SU-DHL-6 (cell line): ENCODE measurements around the gene TXNRD2.

Experiments
- H2AFZ ChIP-seq: fragments of 200-600 bp; sonication (generic); 2 replicates; pipeline ENCODE4 v1.6.1; 2014; ENCODE audit warnings: low read depth, mild to moderate bottlenecking, moderate library complexity, mixed read lengths, antibody characterized with exemption, low read length; ENCODE audit not compliant: severe bottlenecking
- H3F3A ChIP-seq: fragments of 200-600 bp; shearing (Covaris generic); 2 replicates; pipeline ENCODE4 v1.6.0; 2016; ENCODE audit warnings: antibody characterized with exemption, mild to moderate bottlenecking; ENCODE audit not compliant: insufficient read depth
- H3K27ac ChIP-seq: fragments of 200-600 bp; sonication (generic); 2 replicates; pipeline ENCODE4 v1.5.1; 2016; ENCODE audit warnings: low read depth, mild to moderate bottlenecking, low read length, moderate library complexity, mixed read lengths
- H3K27me3 ChIP-seq: fragments of 200-600 bp; sonication (generic), shearing (Covaris generic); 2 replicates; pipeline ENCODE4 v1.6.0; 2014; ENCODE audit warnings: mild to moderate bottlenecking, low read length
- H3K36me3 ChIP-seq: fragments of 200-600 bp; sonication (generic); 2 replicates; pipeline ENCODE4 v1.6.1; 2014; ENCODE audit warnings: mild to moderate bottlenecking, low read length, mixed read lengths
- H3K4me2 ChIP-seq: fragments of 300-600, 200-600 bp; shearing (Covaris generic), sonication (generic); 2 replicates; pipeline ENCODE4 v1.6.0; 2014; ENCODE audit warnings: low read length, low read depth, mild to moderate bottlenecking; ENCODE audit not compliant: poor library complexity, severe bottlenecking
- H3K4me3 ChIP-seq: fragments of 200-600 bp; sonication (generic); 2 replicates; pipeline ENCODE4 v1.5.1; 2014; ENCODE audit warnings: antibody characterized with exemption, low read length, mild to moderate bottlenecking, mixed read lengths; ENCODE audit not compliant: insufficient read depth, poor library complexity, severe bottlenecking
- H3K79me2 ChIP-seq: fragments of 200-600 bp; sonication (generic); 2 replicates; pipeline ENCODE4 v1.6.1; 2014; ENCODE audit warnings: mild to moderate bottlenecking, low read length, moderate library complexity; ENCODE audit not compliant: insufficient read depth
- H3K9ac ChIP-seq: fragments of 200-600 bp; sonication (generic); 2 replicates; pipeline ENCODE4 v1.7.0; 2014; ENCODE audit warnings: mild to moderate bottlenecking, low read length
- H3K9me2 ChIP-seq: fragments of 200-600 bp; sonication (generic); replicated peaks from 2 replicates; pipeline ENCODE4 v1.6.1; 2014; ENCODE audit warnings: low read length; ENCODE audit not compliant: insufficient read depth
- H3K9me3 ChIP-seq: fragments of 200-600 bp; sonication (generic); 2 replicates; pipeline ENCODE4 v1.6.1; 2014; ENCODE audit warnings: low read length, mixed read lengths; ENCODE audit not compliant: insufficient read depth
- H4K20me1 ChIP-seq: fragments of 200-600 bp; sonication (generic); 2 replicates; pipeline ENCODE4 v1.6.1; 2014; ENCODE audit warnings: low read depth, mild to moderate bottlenecking, antibody characterized with exemption, low read length, moderate library complexity, mixed read lengths
- EZH2phosphoT487 ChIP-seq: fragments of 200-600 bp; sonication (generic), shearing (Covaris generic); conservative IDR thresholded peaks from 2 replicates; pipeline ENCODE4 v1.6.1; 2018; ENCODE audit warnings: mild to moderate bottlenecking, antibody characterized with exemption, low read length, moderate library complexity, mixed read lengths
- TF ChIP-seq, protein P1 (sequence below): fragments of 200-600 bp; sonication (generic); IDR thresholded peaks from one replicate; pipeline ENCODE4 v1.5.1; 2017; ENCODE audit warnings: antibody characterized with exemption, mild to moderate bottlenecking, low read length, moderate library complexity; ENCODE audit not compliant: insufficient read depth, poor library complexity, severe bottlenecking

TXNRD2 gene

DNA sequence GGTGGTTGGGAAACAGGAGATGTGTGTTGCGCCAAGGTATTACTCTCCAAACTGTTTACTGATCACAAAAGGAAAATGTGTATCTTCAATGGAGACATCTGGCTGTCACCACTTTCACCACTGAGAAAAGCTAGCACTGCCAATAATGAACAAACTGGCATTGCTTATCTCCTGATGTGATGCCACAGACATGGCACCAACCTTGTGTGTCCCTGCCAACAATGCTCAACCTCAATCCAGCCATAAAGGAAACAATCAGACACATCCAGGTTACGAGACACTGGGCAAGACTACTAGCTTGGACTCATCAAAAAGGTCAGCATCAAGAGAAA is 115.0 kb downstream of the TXNRD2 start:
- no peaks in the 10 kb centered on the region for H3F3A ChIP-seq
- H2AFZ ChIP-seq: no peak overlapping the region
- H3K27ac ChIP-seq: no peak overlapping the region

DNA sequence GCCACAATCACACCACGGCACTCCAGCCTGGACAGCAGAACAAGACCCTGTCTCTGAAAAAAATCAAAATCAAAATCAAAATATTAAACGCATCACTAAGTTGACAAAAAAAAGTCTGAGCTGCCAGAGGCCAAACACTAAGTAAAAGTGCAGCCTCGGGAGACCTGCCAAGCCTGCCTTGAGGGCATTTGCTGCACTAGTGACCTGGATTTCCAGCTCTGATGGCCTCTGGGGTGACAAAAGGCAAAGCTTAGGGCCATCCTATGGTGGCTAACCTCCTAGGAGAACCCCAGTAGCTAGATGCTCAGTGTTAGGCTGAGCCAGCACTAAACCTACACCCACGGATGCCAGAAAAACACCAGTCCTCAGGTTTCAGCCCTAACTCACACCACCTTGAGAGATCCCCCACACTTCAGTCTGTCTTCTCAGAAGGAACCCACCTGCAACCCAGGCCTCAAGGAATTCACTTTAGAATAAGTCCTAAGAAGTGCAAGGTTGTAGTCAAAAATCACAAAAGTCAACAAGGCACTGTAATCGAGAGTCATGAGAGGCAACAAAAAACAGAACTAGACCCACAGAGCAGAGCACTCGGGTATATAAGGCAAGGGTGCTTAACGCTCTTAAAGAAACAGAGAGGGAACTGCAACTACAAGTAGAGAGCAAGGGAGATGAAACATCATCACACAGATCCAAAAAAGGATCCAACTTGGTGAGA is 115.6 kb downstream of the TXNRD2 start:
- H3K9me3 ChIP-seq: no peaks in the 10 kb centered on the region
- H3K27me3 ChIP-seq: no peaks in the 10 kb centered on the region
- H3K27ac ChIP-seq: no peak overlapping the region
- H3F3A ChIP-seq: no peaks in the 10 kb centered on the region
- TF ChIP-seq, protein P1, sequence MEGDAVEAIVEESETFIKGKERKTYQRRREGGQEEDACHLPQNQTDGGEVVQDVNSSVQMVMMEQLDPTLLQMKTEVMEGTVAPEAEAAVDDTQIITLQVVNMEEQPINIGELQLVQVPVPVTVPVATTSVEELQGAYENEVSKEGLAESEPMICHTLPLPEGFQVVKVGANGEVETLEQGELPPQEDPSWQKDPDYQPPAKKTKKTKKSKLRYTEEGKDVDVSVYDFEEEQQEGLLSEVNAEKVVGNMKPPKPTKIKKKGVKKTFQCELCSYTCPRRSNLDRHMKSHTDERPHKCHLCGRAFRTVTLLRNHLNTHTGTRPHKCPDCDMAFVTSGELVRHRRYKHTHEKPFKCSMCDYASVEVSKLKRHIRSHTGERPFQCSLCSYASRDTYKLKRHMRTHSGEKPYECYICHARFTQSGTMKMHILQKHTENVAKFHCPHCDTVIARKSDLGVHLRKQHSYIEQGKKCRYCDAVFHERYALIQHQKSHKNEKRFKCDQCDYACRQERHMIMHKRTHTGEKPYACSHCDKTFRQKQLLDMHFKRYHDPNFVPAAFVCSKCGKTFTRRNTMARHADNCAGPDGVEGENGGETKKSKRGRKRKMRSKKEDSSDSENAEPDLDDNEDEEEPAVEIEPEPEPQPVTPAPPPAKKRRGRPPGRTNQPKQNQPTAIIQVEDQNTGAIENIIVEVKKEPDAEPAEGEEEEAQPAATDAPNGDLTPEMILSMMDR: no peak
- H3K9ac ChIP-seq: no peak overlapping the region
- no peaks in the 10 kb centered on the region for H3K36me3 ChIP-seq
- H3K9me2 ChIP-seq: no peaks in the 10 kb centered on the region
- H2AFZ ChIP-seq: no peak overlapping the region
- no peak overlapping the region for H3K4me2 ChIP-seq
- H4K20me1 ChIP-seq: no peaks in the 10 kb centered on the region
- H3K4me3 ChIP-seq: no peak overlapping the region
- no peaks in the 10 kb centered on the region for H3K79me2 ChIP-seq

More for the DNA sequence above, 115.0 kb downstream of the TXNRD2 start:
- Histone ChIP-seq H3K4me2 (no peak overlapping the region), H3K9ac (no peak overlapping the region), H3K9me2 (no peaks in the 10 kb centered on the region), H4K20me1 (no peaks in the 10 kb centered on the region), H3K79me2 (no peaks in the 10 kb centered on the region), H3K9me3 (no peaks in the 10 kb centered on the region), H3K4me3 (no peak overlapping the region), H3K36me3 (no peaks in the 10 kb centered on the region), H3K27me3 (no peaks in the 10 kb centered on the region)
- TF ChIP-seq EZH2phosphoT487: no peak
